HG02798 (cell line): ENCODE results near the gene TAS2R30.
A peak's percentile ranks its signal among the peaks of the same experiment; 100 is the strongest.

Source experiments
- ATAC-seq: cut with Tn5 transposase; IDR thresholded peaks from one replicate; pipeline ENCODE4 v1.9.1; 2021; ENCODE audit warnings: mild to moderate bottlenecking; ENCODE audit not compliant: unreplicated experiment, poor library complexity

Gene TAS2R30

GRCh38 chr12:11134305-11134704 lies at the start of gene TAS2R30:
TAS2R30 (minus strand) TSS chr12:11134644; CDS start chr12:11134244, 400 bp downstream.
- no peak for ATAC-seq

- no peak for ATAC-seq
Observed at GRCh38 chr12:11183011-11183410, 48.6 kb upstream of the TAS2R30 start.

GRCh38 chr12:11182529-11182928 lies 48.1 kb upstream of the TAS2R30 start:
- no peak for ATAC-seq

- ATAC-seq = no peak
Observed at GRCh38 chr12:11178250-11178649, 43.8 kb upstream of the TAS2R30 start.

GRCh38 chr12:11174022-11174421 lies 39.6 kb upstream of the TAS2R30 start:
- no peak for ATAC-seq

- no peak for ATAC-seq
Observed at GRCh38 chr12:11171969-11172675, 37.7 kb upstream of the TAS2R30 start.

GRCh38 chr12:11171145-11171968 lies 36.9 kb upstream of the TAS2R30 start, which contains the start of gene SMIM10L1:
SMIM10L1 (plus strand) TSS chr12:11171194; CDS start chr12:11171357, 163 bp downstream.
- peak; percentile 97 for ATAC-seq

GRCh38 chr12:11170810-11171144 lies 36.3 kb upstream of the TAS2R30 start:
- ATAC-seq = no peak

- no peak for ATAC-seq
Observed at GRCh38 chr12:11166300-11166699, 31.9 kb upstream of the TAS2R30 start.

GRCh38 chr12:11164384-11164783 lies 29.9 kb upstream of the TAS2R30 start:
- no peak for ATAC-seq

GRCh38 chr12:11162502-11162901 lies 28.1 kb upstream of the TAS2R30 start:
- ATAC-seq = no peak

- ATAC-seq = no peak
Observed at GRCh38 chr12:11158885-11159444, 24.5 kb upstream of the TAS2R30 start.

- no peak for ATAC-seq
Observed at GRCh38 chr12:11154400-11154925, 20.0 kb upstream of the TAS2R30 start.

GRCh38 chr12:11152725-11153124 lies 18.3 kb upstream of the TAS2R30 start:
- no peak for ATAC-seq

GRCh38 chr12:11150832-11151231 lies 16.4 kb upstream of the TAS2R30 start:
- no peak for ATAC-seq

- no peak for ATAC-seq
Observed at GRCh38 chr12:11147420-11147819, 13.0 kb upstream of the TAS2R30 start.

GRCh38 chr12:11144297-11144696 lies 9.9 kb upstream of the TAS2R30 start:
- no peak for ATAC-seq

GRCh38 chr12:11143352-11143751 lies 8.9 kb upstream of the TAS2R30 start:
- ATAC-seq = no peak

GRCh38 chr12:11136075-11136474 lies 1.6 kb upstream of the TAS2R30 start:
- no peak for ATAC-seq

- ATAC-seq = no peak
Observed at GRCh38 chr12:11133816-11134215, 628 bp downstream of the TAS2R30 start.

- no peak for ATAC-seq
Observed at GRCh38 chr12:11133162-11133561, 1.3 kb downstream of the TAS2R30 start.
